Activated CD8-positive, alpha-beta memory T cell treated with anti-CD3 and anti-CD28 coated beads, Interleukin-2, amount 50 U/mL, for 1 hour (primary cell): ENCODE results near the gene PCDH19.

Source experiments
- DNase-seq: peaks from one replicate; pipeline ENCODE4 v3.0.0-alpha.2; 2020; ENCODE audit errors: extremely low read depth

PCDH19 gene

DNA sequence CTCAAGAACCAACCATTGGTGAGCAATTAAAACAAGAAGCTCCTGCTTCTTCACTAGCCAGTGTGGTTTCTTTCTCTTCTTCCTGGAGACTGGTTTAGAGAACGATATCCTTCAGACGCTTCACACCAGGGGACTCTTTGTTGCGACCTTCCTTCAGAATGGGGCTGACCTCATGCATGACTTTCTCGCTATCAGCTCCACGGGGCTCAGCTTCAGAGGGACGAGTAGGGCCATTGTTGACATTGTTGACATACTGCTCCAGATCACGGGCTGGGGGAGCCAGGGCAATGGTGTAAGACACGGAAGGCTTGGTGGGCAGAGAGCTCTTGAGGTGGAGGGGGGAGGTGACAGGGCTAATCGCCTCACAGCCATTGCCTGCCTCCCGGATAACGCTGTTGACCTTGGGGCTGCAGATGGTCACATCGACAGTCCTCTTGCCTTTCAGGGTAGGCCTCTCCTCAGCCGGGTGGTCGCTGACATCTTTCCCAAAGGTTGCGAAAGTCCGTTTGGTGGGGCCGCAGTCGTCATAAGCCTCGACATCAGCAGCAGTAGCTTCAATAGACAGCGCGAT, 113.8 kb downstream of the PCDH19 start:
- no peak for DNase-seq

DNA sequence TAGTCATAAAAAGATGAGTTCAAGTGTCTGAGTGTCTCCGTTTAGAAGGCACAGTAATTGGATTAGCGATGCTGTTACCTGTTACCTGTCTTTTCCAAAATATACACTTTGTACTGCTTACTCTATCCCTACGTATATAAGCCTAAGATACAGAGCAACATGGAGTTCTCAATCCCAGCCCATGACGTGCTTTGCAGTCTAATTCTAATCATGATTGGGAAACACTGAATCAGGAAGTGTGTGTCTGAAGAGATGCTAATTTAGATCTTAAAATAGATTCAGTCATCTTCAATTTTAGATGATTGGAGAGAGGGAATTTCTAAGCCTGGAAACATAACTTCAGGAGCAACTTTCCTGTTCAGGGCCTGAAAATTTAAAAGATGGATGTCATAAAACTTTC, 115.1 kb downstream of the PCDH19 start:
- DNase-seq = no peak

DNA sequence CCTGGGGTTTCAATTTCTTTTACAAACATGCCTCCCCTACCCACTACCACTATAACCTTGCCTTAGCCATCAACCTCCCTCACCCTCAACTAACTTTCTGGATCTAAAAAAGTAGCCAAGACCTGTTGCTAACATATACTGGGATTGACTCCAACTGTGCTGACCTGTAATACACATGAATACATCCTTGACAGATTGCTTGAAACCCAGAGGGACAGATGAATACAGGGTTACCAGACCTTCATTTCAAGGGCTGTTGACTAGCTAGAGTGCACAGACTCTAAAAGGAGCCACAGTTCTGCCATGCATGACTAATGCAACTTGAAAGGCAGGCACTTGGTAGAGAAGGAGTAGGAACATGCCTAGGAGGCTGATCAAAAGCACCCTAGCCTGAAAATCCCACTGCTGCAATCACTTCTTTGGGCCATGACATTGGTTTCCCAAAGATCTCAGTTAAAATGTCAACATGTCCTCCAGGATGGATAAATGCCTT, 121.0 kb downstream of the PCDH19 start:
- DNase-seq = no peak

DNA sequence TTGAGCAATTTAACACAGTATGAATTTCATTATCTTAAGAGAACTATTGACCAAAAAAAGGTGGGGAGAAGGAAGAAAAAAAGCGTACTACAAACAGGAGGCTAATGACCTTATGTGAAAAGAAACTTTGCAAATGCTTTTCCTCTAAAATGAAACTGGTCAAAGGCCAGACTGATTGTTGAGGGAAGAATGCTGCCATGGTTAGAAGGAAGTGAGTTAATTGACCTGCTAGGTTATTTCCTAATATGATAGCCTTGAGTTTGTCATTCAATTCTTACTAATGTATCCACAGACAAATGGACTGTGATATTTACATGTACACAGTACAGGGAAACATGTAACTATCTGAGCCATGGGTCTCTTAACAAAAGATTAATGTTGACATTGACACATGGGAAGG, 132.8 kb downstream of the PCDH19 start:
- no peak for DNase-seq

DNA sequence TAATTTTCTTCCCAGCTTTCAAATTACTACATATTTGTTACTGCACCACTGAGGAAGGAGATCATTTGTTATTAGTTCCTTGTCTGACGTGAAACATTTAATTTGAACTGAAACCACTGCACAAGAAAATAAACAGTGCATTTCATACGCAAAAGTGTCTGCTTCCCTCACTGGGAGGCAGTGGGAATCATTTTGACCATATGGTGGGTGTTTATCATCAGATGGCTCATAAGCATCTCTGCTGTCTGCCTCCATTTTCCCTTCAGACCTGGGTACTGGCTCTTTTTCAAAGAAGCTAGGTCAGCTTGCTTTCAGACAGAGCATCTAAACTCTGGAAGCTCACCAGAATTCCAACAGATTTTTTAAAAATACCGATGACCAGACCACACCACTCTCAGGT, 135.2 kb downstream of the PCDH19 start:
- no peak for DNase-seq

DNA sequence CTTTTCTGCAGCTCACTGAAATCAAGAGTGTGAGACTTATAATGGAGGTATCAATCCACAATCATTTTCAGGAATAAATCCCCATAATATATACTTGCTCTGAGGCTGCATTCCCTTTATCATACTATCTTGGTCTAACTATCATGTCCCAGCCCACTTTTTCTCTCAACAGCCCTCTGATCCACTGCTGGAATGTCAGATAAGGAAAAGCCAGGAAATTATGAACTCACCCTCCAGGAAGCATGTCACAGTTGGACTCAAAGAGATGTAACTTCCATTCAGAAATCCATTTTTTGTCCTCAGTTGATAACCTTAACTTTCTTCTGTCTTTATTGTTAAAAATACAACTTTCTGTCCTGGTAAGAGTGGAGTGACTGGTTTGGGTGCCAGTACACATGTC, 144.9 kb downstream of the PCDH19 start:
- DNase-seq = no peak

DNA sequence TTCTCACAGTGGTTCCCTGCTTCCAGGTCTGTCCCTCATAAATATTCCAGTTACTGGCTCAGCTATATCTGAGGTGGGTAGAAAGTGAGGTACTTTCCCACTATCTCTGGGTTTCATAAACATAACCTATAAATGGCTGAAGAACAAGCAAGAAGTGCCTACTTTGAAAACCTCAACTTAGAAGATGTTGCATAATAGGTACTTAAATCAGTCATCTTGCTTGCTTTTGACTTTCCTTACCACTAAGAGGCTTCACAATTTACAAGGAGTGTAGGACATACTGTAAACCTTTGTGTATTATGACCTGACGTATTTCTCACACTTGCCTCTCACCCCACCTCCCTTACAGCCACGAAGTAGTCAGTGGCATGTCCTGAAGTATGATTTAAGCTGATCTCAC, 145.9 kb downstream of the PCDH19 start:
- DNase-seq = no peak

DNA sequence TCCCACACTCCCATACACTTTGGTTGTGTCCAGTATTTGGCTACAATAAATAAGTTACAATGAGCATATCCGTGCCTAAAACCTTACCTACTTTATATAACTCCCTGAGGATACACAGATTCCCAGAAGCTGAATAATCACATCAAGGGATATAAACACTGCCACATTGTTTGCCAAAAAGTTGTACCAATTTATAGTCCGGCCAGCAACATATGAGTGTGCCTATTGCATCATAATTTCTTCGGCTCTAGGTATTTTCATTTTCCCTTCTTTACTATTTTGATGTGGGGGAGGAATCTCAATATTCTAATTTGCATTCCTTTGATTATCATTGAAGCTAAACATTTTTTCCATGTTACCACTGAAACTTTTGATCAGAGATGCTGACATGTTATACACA, 146.4 kb downstream of the PCDH19 start:
- DNase-seq = no peak

DNA sequence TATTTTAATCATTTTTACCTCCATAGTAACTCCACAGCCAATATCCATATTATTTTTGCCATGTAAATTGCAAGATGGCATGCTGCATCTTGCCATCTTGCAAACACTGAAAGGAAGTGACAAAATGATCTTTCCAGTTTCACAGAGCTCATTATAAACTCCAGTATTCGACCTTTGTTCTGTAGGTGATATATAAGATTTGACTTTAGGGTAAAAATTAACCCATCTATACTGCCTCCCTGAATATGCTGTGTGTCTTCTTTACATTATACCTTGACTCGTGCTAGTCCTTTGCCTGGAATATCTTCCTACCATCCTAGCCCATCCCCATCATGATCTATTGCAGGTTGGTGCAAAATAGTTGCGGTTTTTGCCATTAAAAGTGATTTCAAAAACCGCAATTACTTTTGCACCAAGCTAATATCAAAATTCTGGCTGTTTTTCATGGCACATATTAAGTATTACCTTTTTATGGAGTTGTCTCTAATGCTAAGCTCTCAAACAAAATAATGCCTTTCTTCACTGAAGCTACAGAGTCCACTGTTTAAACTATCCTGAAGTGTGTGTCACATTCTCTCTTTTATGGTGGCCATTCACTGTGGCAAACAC, 161.1 kb downstream of the PCDH19 start:
- DNase-seq = no peak

DNA sequence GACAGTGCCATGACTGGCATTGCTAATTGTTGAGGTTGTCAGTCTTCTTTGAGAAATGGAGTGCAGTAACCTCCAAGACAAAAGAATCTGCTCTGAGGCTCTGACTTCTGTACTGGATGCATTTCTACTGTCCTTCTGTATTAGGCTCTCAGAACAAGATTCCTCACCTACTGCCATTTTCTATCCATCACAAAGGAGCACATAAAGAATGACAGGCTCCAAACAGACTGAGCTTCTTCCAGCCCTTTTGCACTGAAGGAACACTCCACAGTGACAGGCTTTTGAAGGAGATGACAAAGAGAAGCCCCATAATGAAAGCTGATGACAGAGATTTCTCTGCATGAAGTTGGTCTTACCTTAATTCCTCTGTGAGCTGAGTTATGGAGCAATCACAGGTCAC, 162.2 kb downstream of the PCDH19 start:
- no peak for DNase-seq

DNA sequence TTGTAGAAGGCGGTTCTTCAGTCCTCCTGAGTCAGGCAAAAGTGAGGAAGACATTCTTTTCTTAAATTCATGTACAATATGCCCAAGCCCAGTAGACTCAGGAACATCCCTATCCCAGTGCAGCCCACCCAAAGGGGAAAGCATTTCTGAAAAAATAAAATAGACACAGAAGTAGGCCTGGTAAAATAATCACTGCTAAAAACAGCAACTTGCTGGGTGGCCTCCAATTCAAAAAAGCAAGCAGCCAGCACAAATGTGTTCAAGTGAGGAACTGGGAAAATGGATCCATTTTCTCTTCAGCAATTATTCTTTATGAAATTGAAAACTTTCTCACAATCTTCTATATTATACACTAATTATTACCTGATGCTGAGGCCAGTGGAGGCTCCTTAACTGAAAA, 165.4 kb downstream of the PCDH19 start:
- DNase-seq = no peak
